Endothelial cell of umbilical vein (primary cell): ENCODE measurements around the gene ZC2HC1C. TPM values are rescaled to one million over a fixed set of nuclear protein-coding genes. Genes with fewer than 3 reads are reported as not detected.

Source experiments
- BruUV-seq: library from RNA; stranded (reverse); fragments of 400-500 nt; replicated peaks from 2 replicates; lab custom pipeline; 2021; lab: Mats Ljungman, UMichigan
- CTCF ChIA-PET: fragments of 300-600, 350-600 bp; sonication (Branson Sonifier 250); formaldehyde crosslinking; loops from one replicate; lab custom pipeline; 2021; ENCODE audit warnings: antibody characterized with exemption, inconsistent platforms; lab: Charles Lee
- POLR2A ChIA-PET: fragments of 300-600, 350-600 bp; sonication (Branson Sonifier 250); formaldehyde crosslinking; loops from one replicate; lab custom pipeline; 2021; ENCODE audit warnings: antibody characterized with exemption, inconsistent platforms; lab: Charles Lee
- DNase-seq: peaks from one replicate; pipeline ENCODE4 v3.0.0-alpha.2; 2011; ENCODE audit warnings: low read depth, low spot score
- FAIRE-seq: peaks from 2 replicates; lab custom pipeline; 2011; peaks lifted over from hg19 to GRCh38; lab: Jason Lieb, UNC
- H2AFZ ChIP-seq: 2 replicates; pipeline ENCODE4 v1.6.0; 2012; ENCODE audit warnings: low read depth, low read length, control low read depth, inconsistent platforms
- H3K27ac ChIP-seq: 2 replicates; pipeline ENCODE4 v1.5.1; 2011; ENCODE audit warnings: low read depth, mild to moderate bottlenecking, control low read depth, low read length, moderate library complexity; ENCODE audit not compliant: insufficient read depth
- H3K27me3 ChIP-seq, 2 experiments: 2 replicates each; pipeline versions ENCODE4 v1.6.0 to v1.6.1; 2011; ENCODE audit warnings: low read length in 2 of 2, mixed read lengths in 1 of 2; ENCODE audit not compliant: control insufficient read depth in 2 of 2, insufficient read depth in 2 of 2
- H3K36me3 ChIP-seq, 2 experiments: 2 replicates in 1 of 2; 3 replicates in 1 of 2; pipeline ENCODE4 v1.5.1; 2011; ENCODE audit warnings: low read length in 2 of 2, mild to moderate bottlenecking in 1 of 2, moderate library complexity in 1 of 2; ENCODE audit not compliant: control insufficient read depth in 2 of 2, insufficient read depth in 2 of 2; ENCODE audit errors: extremely low read depth in 1 of 2
- H3K4me1 ChIP-seq: 3 replicates; pipeline ENCODE4 v1.5.1; 2011; ENCODE audit warnings: mild to moderate bottlenecking, low read length; ENCODE audit not compliant: control insufficient read depth, insufficient read depth; ENCODE audit errors: extremely low read depth
- H3K4me2 ChIP-seq: 2 replicates; pipeline ENCODE4 v1.6.1; 2011; ENCODE audit warnings: low read length, control low read depth, mixed read lengths; ENCODE audit not compliant: insufficient read depth
- H3K4me3 ChIP-seq, 3 experiments: fragments of 200-600 bp in 1 of 3; sonication (generic), shearing (Covaris generic) in 1 of 3; replicated peaks in 1 of 3; 2 replicates each; pipeline ENCODE4 v1.5.1; 2011 to 2016; ENCODE audit warnings: control low read depth in 3 of 3, low read length in 3 of 3, mild to moderate bottlenecking in 2 of 3, inconsistent platforms in 1 of 3, low read depth in 1 of 3, moderate library complexity in 1 of 3; ENCODE audit not compliant: insufficient read depth in 1 of 3
- H3K79me2 ChIP-seq: 2 replicates; pipeline ENCODE4 v1.6.0; 2012; ENCODE audit warnings: low read length, inconsistent platforms; ENCODE audit not compliant: control insufficient read depth, insufficient read depth
- H3K9ac ChIP-seq: replicated peaks from 2 replicates; pipeline ENCODE3; 2011; ENCODE audit warnings: low read length, control low read depth; ENCODE audit not compliant: insufficient read depth; ENCODE audit errors: extremely low read depth
- H3K9me1 ChIP-seq: replicated peaks from 3 replicates; pipeline ENCODE4 v1.6.0; 2011; ENCODE audit warnings: mild to moderate bottlenecking, low read length; ENCODE audit not compliant: control insufficient read depth, insufficient read depth; ENCODE audit errors: extremely low read depth
- H3K9me3 ChIP-seq: replicated peaks from 2 replicates; pipeline ENCODE4 v1.5.1; 2012; ENCODE audit warnings: low read length, inconsistent platforms; ENCODE audit not compliant: control insufficient read depth, insufficient read depth
- H4K20me1 ChIP-seq: replicated peaks from 2 replicates; pipeline ENCODE3; 2011; ENCODE audit warnings: mild to moderate bottlenecking, low read length; ENCODE audit not compliant: control insufficient read depth, insufficient read depth; ENCODE audit errors: extremely low read depth
- CTCF ChIP-seq, 2 donors: IDR thresholded peaks; 1 replicate in 1 of 2; 2 replicates in 1 of 2; pipeline ENCODE4 v1.5.1; 2011; ENCODE audit warnings: low read length in 2 of 2, mild to moderate bottlenecking in 2 of 2, moderate library complexity in 2 of 2, control low read depth in 1 of 2, inconsistent platforms in 1 of 2, low read depth in 1 of 2; ENCODE audit not compliant: insufficient read depth in 1 of 2; ENCODE audit errors: extremely low read depth in 1 of 2
- EZH2 ChIP-seq: IDR thresholded peaks from 2 replicates; pipeline ENCODE4 v1.6.1; 2012; ENCODE audit warnings: borderline replicate concordance, low read depth, mild to moderate bottlenecking, moderate library complexity, low read length, inconsistent platforms; ENCODE audit not compliant: severe bottlenecking
- FOS ChIP-seq: IDR thresholded peaks from 2 replicates; pipeline ENCODE4 v1.6.1; 2011; ENCODE audit warnings: mild to moderate bottlenecking, low read length, moderate library complexity, borderline replicate concordance; ENCODE audit not compliant: insufficient read depth
- GATA2 ChIP-seq: IDR thresholded peaks from 2 replicates; pipeline ENCODE4 v1.7.0; 2011; ENCODE audit warnings: low read depth, mild to moderate bottlenecking, moderate library complexity, mixed read lengths, low read length; ENCODE audit not compliant: insufficient read length, insufficient read depth
- JUN ChIP-seq: IDR thresholded peaks from 2 replicates; pipeline ENCODE4 v1.6.1; 2011; ENCODE audit warnings: borderline replicate concordance, low read depth; ENCODE audit not compliant: insufficient read length, insufficient read depth
- MYC ChIP-seq: IDR thresholded peaks from one replicate; pipeline ENCODE4 v1.6.1; 2011; ENCODE audit warnings: mild to moderate bottlenecking, low read depth, low read length
- POLR2A ChIP-seq: IDR thresholded peaks from 2 replicates; pipeline ENCODE4 v1.6.1; 2012; ENCODE audit warnings: low read depth, mild to moderate bottlenecking, control low read depth, low read length
- POLR2AphosphoS5 ChIP-seq: IDR thresholded peaks from 2 replicates; pipeline ENCODE4 v1.6.1; 2012; ENCODE audit warnings: low read depth, mild to moderate bottlenecking, control low read depth, low read length, moderate library complexity; ENCODE audit not compliant: insufficient read depth
- dilution Hi-C: fragments of 300-500 bp; cut with MboI; formaldehyde crosslinking; loops from one replicate; pipeline ENCODE4 v1.15.0; 2019; ENCODE audit warnings: low sequenced_read_pairs; ENCODE audit not compliant: extremely low pct_ligation_motif_present
- intact Hi-C: fragments of 100-400 bp; cut with micrococcal nuclease; formaldehyde crosslinking; loops from one replicate; pipeline ENCODE4 v1.10.0; 2022
- polyA plus RNA-seq, 4 experiments: library from polyadenylated mRNA; depleted of rRNA in 3 of 4; stranded (reverse) in 3 of 4; unstranded in 1 of 4; fragments of >200 nt; gene quantifications; 2 replicates each; pipeline versions ENCODE4 v1.2.1 to v1.2.3, GENCODE V29; 2011 to 2012; ENCODE audit warnings: missing spikeins in 1 of 4
- total RNA-seq: library from RNA; stranded (reverse); gene quantifications from 2 replicates; pipeline ENCODE4 v1.2.3, GENCODE V29; 2021
- TF ChIP-seq, protein P1 (sequence below): IDR thresholded peaks from 2 replicates; pipeline ENCODE4 v1.6.1; 2011; ENCODE audit not compliant: insufficient read depth, insufficient read length

The ZC2HC1C gene
- total and polyA plus RNA-seq, 2 donors (not counting 3 experiments of a cell fraction or from before 2014, with no cell fraction given): 0.84 to 0.91 TPM

DNA sequence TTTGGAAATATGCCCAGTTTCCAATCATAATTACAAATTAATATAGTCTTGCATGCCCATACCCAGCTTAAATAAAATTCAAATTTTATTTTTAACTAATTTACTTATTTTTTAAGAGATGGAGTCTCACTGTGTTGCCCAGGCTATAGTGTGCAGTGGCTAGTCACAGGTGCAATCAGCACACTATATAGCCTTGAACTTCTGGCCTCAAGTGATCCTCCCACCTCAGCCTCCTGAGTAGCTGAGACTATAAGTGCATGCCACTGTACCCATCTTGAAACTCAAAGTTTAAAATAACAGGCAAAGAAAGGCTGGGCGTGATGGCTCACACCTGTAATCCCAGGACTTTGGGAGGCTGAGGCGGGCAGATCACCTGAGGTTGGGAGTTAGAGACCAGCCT lies 28.5 kb upstream of the ZC2HC1C start:
- BruUV-seq: no TSS peak
- Histone ChIP-seq H2AFZ (no peak overlapping the region), H3K4me1 (peaks cover 24% of the 10 kb centered on the region), H3K9me1 (no peaks in the 10 kb centered on the region), H3K27me3 (no peaks in the 10 kb centered on the region), H3K4me3 (no peak overlapping the region), H3K27ac (no peak overlapping the region), H4K20me1 (no peaks in the 10 kb centered on the region), H3K9ac (no peak overlapping the region), H3K4me2 (no peak overlapping the region), H3K79me2 (peaks cover 5% of the 10 kb centered on the region), H3K36me3 (no peaks in the 10 kb centered on the region), H3K9me3 (no peaks in the 10 kb centered on the region)
- FAIRE-seq (no peak), DNase-seq (no peak)
- TF ChIP-seq EZH2 (no peak), MYC (no peak), CTCF (IDR thresholded peaks at IDR 0.05; ENCODE audit: extremely low read depth in 1 of 2, insufficient read depth in 1 of 2, low read depth in 1 of 2, low read length in 2 of 2) (no peak), JUN (no peak), GATA2 (no peak), FOS (no peak), POLR2AphosphoS5 (no peak), POLR2A (no peak)
- TF ChIP-seq, protein P1, sequence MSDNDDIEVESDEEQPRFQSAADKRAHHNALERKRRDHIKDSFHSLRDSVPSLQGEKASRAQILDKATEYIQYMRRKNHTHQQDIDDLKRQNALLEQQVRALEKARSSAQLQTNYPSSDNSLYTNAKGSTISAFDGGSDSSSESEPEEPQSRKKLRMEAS: no peak
- ChIA-PET POLR2A (no interaction called here), CTCF (interaction anchor here (1.2 to 2.4 kb wide), 2 partner anchors 16 to 47 kb away, joined by 3 to 7 read pairs; no protein-coding TSS in a partner anchor)
- intact Hi-C loops: no loop called here
- dilution Hi-C loops: no loop called here
